HFFc6 (cell line): Measurements from ENCODE around the gene TAAR2. TPM values are rescaled to one million over a fixed set of nuclear protein-coding genes. Genes with fewer than 3 reads are reported as not detected.

Experiments used
- DNase-seq: peaks from one replicate; pipeline ENCODE4 v3.0.0-alpha.2; 2018
- H3K27ac Mint-ChIP-seq: 2 replicates; pipeline ENCODE4 v1.8.0; 2020; ENCODE audit warnings: mild to moderate bottlenecking, mixed read lengths
- H3K27me3 Mint-ChIP-seq: 2 replicates; pipeline ENCODE4 v1.8.0; 2021; ENCODE audit warnings: mild to moderate bottlenecking, moderate library complexity, mixed read lengths; ENCODE audit not compliant: insufficient read depth
- H3K36me3 Mint-ChIP-seq: 2 replicates; pipeline ENCODE4 v1.8.0; 2021; ENCODE audit warnings: low read depth, mixed read lengths
- H3K4me1 Mint-ChIP-seq: 2 replicates; pipeline ENCODE4 v1.8.0; 2020; ENCODE audit warnings: low read depth, mixed read lengths
- H3K4me3 Mint-ChIP-seq: 2 replicates; pipeline ENCODE4 v1.8.0; 2020; ENCODE audit warnings: mild to moderate bottlenecking, moderate library complexity, mixed read lengths
- H3K9me3 Mint-ChIP-seq: 2 replicates; pipeline ENCODE4 v1.8.0; 2020; ENCODE audit warnings: mild to moderate bottlenecking, mixed read lengths
- total RNA-seq, 6 experiments: library from RNA; stranded (reverse); fragmentation: NEBNext Ultra II Directional; extraction: Animal tissue kit (Norgen Biotek cat#: 25700); gene quantifications; 2 replicates in 1 of 6; 3 replicates in 5 of 6; pipeline ENCODE4 v1.2.3, GENCODE V29; 2021
- TF ChIP-seq, protein P1 (sequence below): fragments of 200-600 bp; sonication (generic); IDR thresholded peaks from 2 replicates; pipeline ENCODE4 v1.5.0; 2021; ENCODE audit warnings: antibody characterized with exemption, mild to moderate bottlenecking

TAAR2 gene
- total RNA-seq, 6 experiments from 2014 or later: not detected

DNA sequence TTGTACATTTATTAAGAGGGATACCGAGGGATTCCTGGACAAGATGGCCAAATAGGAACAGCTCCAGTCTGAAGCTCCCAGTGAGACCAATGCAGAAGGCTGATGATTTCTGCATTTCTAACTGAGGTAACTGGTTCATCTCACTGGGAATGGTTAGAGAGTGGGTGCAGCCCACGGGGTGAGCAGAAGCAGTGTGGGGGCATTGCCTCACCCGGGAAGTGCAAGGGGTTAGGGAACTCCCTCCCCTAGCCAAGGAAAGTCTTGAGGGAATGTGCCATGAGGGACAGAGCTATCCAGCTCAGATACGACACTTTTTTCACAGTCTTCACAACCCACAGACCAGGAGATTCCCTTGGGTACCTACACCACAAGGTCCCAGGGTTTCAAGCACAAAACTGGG, 10.7 kb upstream of the TAAR2 start:
- no peak overlapping the region for H3K27ac Mint-ChIP-seq
- TF ChIP-seq, protein P1, sequence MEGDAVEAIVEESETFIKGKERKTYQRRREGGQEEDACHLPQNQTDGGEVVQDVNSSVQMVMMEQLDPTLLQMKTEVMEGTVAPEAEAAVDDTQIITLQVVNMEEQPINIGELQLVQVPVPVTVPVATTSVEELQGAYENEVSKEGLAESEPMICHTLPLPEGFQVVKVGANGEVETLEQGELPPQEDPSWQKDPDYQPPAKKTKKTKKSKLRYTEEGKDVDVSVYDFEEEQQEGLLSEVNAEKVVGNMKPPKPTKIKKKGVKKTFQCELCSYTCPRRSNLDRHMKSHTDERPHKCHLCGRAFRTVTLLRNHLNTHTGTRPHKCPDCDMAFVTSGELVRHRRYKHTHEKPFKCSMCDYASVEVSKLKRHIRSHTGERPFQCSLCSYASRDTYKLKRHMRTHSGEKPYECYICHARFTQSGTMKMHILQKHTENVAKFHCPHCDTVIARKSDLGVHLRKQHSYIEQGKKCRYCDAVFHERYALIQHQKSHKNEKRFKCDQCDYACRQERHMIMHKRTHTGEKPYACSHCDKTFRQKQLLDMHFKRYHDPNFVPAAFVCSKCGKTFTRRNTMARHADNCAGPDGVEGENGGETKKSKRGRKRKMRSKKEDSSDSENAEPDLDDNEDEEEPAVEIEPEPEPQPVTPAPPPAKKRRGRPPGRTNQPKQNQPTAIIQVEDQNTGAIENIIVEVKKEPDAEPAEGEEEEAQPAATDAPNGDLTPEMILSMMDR: no peak
- no peaks in the 10 kb centered on the region for H3K9me3 Mint-ChIP-seq

DNA sequence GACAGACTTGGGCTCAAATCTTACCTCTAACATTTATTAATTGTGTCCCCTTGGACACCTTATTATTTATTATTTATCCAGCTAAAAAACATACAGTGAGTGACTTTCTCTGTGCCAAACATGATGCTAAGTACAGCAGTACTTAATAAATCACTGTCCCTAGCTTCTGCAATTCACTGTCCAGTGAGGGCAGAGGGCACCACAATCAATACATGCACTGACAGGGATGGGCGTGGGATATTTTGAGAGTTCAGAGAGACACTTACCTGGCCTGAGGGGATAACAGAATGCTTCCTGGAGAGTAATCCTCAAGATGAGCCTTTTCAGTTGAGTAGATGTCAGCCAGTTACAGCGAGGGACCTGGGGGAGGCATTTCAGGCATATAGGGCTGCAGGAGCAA, 9.3 kb upstream of the TAAR2 start:
- no peak overlapping the region for H3K27ac Mint-ChIP-seq
- H3K9me3 Mint-ChIP-seq: no peaks in the 10 kb centered on the region; the same call in 1 of the 2 replicates
- H3K27me3 Mint-ChIP-seq: peaks cover 15% of the 10 kb centered on the region
- no peaks in the 10 kb centered on the region for H3K4me1 Mint-ChIP-seq
- TF ChIP-seq, protein P1: no peak
- no peaks in the 10 kb centered on the region for H3K36me3 Mint-ChIP-seq
- H3K4me3 Mint-ChIP-seq: no peak overlapping the region
- no peak for DNase-seq

More for the DNA sequence above, 10.7 kb upstream of the TAAR2 start:
- H3K4me1 Mint-ChIP-seq: no peaks in the 10 kb centered on the region
- peaks cover 18% of the 10 kb centered on the region for H3K27me3 Mint-ChIP-seq
- no peak overlapping the region for H3K4me3 Mint-ChIP-seq
- no peak for DNase-seq
- no peaks in the 10 kb centered on the region for H3K36me3 Mint-ChIP-seq

DNA sequence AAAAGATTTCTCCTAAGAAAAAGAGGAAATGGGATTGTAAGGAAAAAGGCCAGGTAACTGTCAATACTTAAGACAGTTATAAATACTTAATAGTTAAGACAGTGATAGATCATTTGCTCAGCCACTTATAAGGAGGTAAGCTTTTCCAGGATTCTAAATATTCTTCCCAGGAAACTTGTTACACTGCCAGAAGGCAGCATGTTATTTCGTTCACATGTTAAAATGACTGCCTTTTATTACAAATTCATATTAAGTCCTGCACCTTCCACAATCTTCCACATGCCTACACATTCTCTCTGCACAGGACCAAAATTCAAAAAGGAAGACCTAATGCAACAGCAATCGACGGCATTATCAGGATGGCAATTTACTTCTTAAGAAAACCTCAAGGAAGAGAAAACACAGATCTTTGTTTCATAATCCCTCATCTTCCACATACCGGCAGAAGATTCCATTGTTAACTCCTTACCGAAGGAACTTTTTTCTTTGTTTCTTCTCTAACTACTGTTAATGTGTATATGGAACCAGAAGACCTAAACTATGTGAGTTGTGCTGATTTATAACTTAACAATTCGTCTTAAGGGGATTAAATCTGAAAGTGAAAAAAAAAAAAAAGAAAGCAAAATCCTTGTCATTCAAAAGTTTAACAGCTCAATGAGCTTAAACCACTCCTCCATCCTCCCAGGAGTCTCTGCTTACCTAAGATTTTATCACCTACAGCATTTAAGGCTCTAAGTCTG, 799 bp downstream of the TAAR2 start:
- peaks cover 6% of the 10 kb centered on the region for H3K27me3 Mint-ChIP-seq
- H3K4me3 Mint-ChIP-seq: no peak overlapping the region
- TF ChIP-seq, protein P1: no peak
- no peak for DNase-seq
- H3K36me3 Mint-ChIP-seq: no peaks in the 10 kb centered on the region
- H3K4me1 Mint-ChIP-seq: no peaks in the 10 kb centered on the region
- H3K27ac Mint-ChIP-seq: no peak overlapping the region
- H3K9me3 Mint-ChIP-seq: no peaks in the 10 kb centered on the region; the same call in 1 of the 2 replicates

DNA sequence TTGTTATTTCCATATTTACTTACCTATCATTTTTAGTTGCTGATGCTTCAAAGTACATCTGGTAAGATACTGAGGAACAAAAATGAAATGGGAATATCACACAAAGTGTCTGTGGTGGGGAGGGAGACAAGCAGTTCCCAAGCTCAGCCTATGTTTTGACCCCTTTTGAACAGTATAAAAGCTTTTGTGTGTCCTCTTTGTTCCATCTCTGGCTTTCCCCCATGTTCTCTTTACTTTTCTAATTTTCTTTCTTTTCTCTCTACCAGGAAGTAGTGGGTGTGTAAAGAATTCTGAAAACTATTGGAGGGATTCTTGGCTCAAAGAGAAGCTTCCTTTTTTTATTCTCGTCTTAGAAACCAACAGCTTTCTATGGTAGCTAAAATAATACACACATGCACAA, 7.4 kb downstream of the TAAR2 start:
- no peak for DNase-seq
- H3K36me3 Mint-ChIP-seq: no peaks in the 10 kb centered on the region
- TF ChIP-seq, protein P1: no peak
- no peak overlapping the region for H3K27ac Mint-ChIP-seq
- no peaks in the 10 kb centered on the region for H3K9me3 Mint-ChIP-seq
- H3K4me3 Mint-ChIP-seq: no peak overlapping the region
- H3K27me3 Mint-ChIP-seq: peaks cover 20% of the 10 kb centered on the region
- H3K4me1 Mint-ChIP-seq: no peaks in the 10 kb centered on the region

DNA sequence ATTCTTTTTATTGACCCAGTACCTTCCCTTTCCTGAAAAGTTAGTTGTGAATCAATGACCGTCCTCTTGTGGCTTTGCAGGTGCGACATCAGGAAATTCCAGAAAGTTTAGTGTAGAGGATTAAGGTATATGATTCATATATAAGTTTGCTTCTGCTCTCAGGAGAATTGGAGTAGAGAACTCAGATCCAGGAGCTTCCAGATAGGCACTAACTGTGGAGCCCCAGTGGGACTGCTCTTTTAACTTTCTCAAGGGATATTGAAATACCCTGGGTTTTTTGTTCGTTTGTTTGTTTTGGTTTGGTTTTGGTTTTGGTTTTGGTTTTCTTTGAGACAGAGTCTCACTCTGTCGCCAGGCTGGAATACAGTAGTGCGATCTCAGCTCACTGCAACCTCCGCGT, 9.5 kb downstream of the TAAR2 start:
- no peak for DNase-seq
- H3K4me1 Mint-ChIP-seq: no peaks in the 10 kb centered on the region
- no peak overlapping the region for H3K4me3 Mint-ChIP-seq
- H3K27ac Mint-ChIP-seq: no peak overlapping the region
- peaks cover 14% of the 10 kb centered on the region; the same call in 1 of the 2 replicates for H3K27me3 Mint-ChIP-seq
- TF ChIP-seq, protein P1: no peak
- no peaks in the 10 kb centered on the region for H3K9me3 Mint-ChIP-seq
- H3K36me3 Mint-ChIP-seq: no peaks in the 10 kb centered on the region
